GM18508 (cell line): ENCODE results near the gene CGREF1.
"Not testable (repeated sequence)": the region's sequence is repeated elsewhere in the genome, so short reads cannot be mapped to it uniquely, and the experiment has no call there.

Source experiments
- ATAC-seq: cut with Tn5 transposase; IDR thresholded peaks from one replicate; pipeline ENCODE4 v1.9.1; 2021; ENCODE audit warnings: moderate number of reproducible peaks; ENCODE audit not compliant: insufficient read depth, unreplicated experiment

Gene CGREF1

GRCh38 chr2:27117995-27118524 lies 868 bp downstream of the CGREF1 start:
- no peak for ATAC-seq

- no peak for ATAC-seq
Measured at GRCh38 chr2:27115519-27115918, 3.4 kb downstream of the CGREF1 start.

GRCh38 chr2:27111392-27112078 lies 7.4 kb downstream of the CGREF1 start:
- not testable (repeated sequence) for ATAC-seq

- ATAC-seq: not testable (repeated sequence)
Measured at GRCh38 chr2:27110603-27111352, 8.2 kb downstream of the CGREF1 start.

GRCh38 chr2:27109083-27109482 lies 9.8 kb downstream of the CGREF1 start:
- ATAC-seq: no peak

- no peak for ATAC-seq
Measured at GRCh38 chr2:27108221-27108620, 10.7 kb downstream of the CGREF1 start.

GRCh38 chr2:27105981-27106380 lies 12.9 kb downstream of the CGREF1 start:
- ATAC-seq: no peak

GRCh38 chr2:27102329-27102728 lies 16.6 kb downstream of the CGREF1 start:
- ATAC-seq: no peak

- ATAC-seq: no peak
Measured at GRCh38 chr2:27100036-27100435, 18.9 kb downstream of the CGREF1 start.

- ATAC-seq: no peak
Measured at GRCh38 chr2:27099334-27099955, 19.5 kb downstream of the CGREF1 start.

GRCh38 chr2:27097341-27097740 lies 21.6 kb downstream of the CGREF1 start:
- ATAC-seq: no peak

- no peak for ATAC-seq
Measured at GRCh38 chr2:27096748-27097297, 22.1 kb downstream of the CGREF1 start.

GRCh38 chr2:27095745-27096651 lies 22.9 kb downstream of the CGREF1 start:
- ATAC-seq: no peak

GRCh38 chr2:27095427-27095744 lies 23.5 kb downstream of the CGREF1 start:
- ATAC-seq: no peak

- ATAC-seq: no peak
Measured at GRCh38 chr2:27094353-27094984, 24.5 kb downstream of the CGREF1 start.

GRCh38 chr2:27093430-27094352 lies 25.2 kb downstream of the CGREF1 start:
- ATAC-seq: no peak

- ATAC-seq: no peak
Measured at GRCh38 chr2:27092696-27093429, 26.1 kb downstream of the CGREF1 start.
